Body of pancreas (tissue), 4 donors: ENCODE measurements around the gene FASTK.

ENCODE experiments used
- POLR2A ChIP-seq, 3 donors: fragments of 450-650 bp; IDR thresholded peaks; one replicate each; pipeline ENCODE4 v1.6.1; 2016; ENCODE audit warnings: antibody characterized with exemption in 3 of 3, mild to moderate bottlenecking in 2 of 3
- TF ChIP-seq, protein P1 (sequence below), 7 experiments: fragments of 450-650 bp in 4 of 7; fragments of 200-600 bp in 3 of 7; sonication (generic) in 3 of 7; IDR thresholded peaks; one replicate each; pipeline ENCODE4 v1.5.1; 2016 to 2019; ENCODE audit warnings: antibody characterized with exemption in 7 of 7

DNA sequence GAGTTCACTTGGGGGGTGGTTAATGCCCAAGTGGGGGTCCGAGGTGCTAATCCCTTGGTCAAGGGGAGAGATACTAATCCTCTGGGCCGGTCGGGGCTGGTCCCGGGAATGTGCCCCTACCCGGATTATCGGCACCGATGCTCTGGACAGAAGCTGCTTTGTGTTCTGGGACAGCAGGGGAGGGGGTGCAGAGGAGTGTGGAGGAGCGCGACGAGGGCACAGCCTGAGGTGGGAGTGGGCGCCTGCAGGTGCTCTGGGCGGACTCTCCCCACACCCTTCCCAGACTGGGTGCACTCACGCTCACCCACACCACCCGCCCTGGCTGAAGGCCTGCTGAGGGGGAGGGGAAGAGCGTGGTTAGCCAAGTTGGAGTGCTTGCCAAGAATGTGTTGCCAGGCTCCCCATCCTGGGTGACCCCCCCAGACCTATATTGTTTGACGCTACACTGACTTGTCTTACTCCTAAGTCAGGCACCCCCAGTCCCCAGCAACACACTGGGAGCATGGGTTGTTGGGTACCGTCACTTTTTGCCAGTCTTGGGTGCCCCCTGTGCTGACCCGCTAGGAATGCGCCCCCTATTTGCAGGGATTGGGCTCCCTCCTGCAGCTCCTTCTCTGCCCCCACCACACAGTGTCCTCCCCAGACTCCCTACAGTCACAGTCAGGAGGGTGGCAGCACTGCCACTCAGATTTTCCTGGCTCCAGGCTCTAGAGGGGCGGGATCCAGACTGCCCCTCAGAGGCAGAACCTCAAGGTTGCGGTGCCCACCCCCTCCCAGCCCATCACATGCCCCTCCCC lies 20.0 kb downstream of the FASTK start:
- TF ChIP-seq, protein P1, sequence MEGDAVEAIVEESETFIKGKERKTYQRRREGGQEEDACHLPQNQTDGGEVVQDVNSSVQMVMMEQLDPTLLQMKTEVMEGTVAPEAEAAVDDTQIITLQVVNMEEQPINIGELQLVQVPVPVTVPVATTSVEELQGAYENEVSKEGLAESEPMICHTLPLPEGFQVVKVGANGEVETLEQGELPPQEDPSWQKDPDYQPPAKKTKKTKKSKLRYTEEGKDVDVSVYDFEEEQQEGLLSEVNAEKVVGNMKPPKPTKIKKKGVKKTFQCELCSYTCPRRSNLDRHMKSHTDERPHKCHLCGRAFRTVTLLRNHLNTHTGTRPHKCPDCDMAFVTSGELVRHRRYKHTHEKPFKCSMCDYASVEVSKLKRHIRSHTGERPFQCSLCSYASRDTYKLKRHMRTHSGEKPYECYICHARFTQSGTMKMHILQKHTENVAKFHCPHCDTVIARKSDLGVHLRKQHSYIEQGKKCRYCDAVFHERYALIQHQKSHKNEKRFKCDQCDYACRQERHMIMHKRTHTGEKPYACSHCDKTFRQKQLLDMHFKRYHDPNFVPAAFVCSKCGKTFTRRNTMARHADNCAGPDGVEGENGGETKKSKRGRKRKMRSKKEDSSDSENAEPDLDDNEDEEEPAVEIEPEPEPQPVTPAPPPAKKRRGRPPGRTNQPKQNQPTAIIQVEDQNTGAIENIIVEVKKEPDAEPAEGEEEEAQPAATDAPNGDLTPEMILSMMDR (IDR thresholded peaks at IDR 0.05), result no peak
- no peak for TF ChIP-seq POLR2A (IDR thresholded peaks at IDR 0.05)
